Measurements from ENCODE around the gene BANF2. TPM values are rescaled to one million over a fixed set of nuclear protein-coding genes. Genes with fewer than 3 reads are reported as not detected.

The BANF2 gene
- total and polyA plus RNA-seq, 2 of the 13 experiments (the other 11 are each of a cell fraction or from before 2014, with no cell fraction given): 0.35 TPM; not detected in 1

- TF ChIP-seq FOXC1 (CRISPR knock-in tag; IDR thresholded peaks at IDR 0.05; ENCODE audit: borderline replicate concordance): peak; percentile 87
- TF ChIP-seq RXRB (CRISPR knock-in tag; IDR thresholded peaks at IDR 0.05; ENCODE audit: borderline replicate concordance): peak; percentile 98
- no peak; the same call in 1 of the 2 replicates for TF ChIP-seq ZFP37 (CRISPR knock-in tag; IDR thresholded peaks at IDR 0.05; ENCODE audit: borderline replicate concordance)
- TF ChIP-seq ATM (IDR thresholded peaks at IDR 0.05; ENCODE audit: borderline replicate concordance): no peak
- TF ChIP-seq, protein P1, sequence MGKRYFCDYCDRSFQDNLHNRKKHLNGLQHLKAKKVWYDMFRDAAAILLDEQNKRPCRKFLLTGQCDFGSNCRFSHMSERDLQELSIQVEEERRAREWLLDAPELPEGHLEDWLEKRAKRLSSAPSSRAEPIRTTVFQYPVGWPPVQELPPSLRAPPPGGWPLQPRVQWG (CRISPR knock-in tag; IDR thresholded peaks at IDR 0.05; ENCODE audit: borderline replicate concordance, low read depth): no peak
- TF ChIP-seq POLR2AphosphoS5 (IDR thresholded peaks at IDR 0.05; ENCODE audit: low read depth, low read length): peak; percentile 38; the same call in 1 of the 2 replicates
- TF ChIP-seq GMEB2 (CRISPR knock-in tag; IDR thresholded peaks at IDR 0.05; ENCODE audit: low read depth): no peak
- peak; percentile 69; the same call in 1 of the 2 replicates for TF ChIP-seq ZZZ3 (CRISPR knock-in tag; IDR thresholded peaks at IDR 0.05; ENCODE audit: borderline replicate concordance)
- no peak for TF ChIP-seq GZF1 (CRISPR knock-in tag; IDR thresholded peaks at IDR 0.05)
- TF ChIP-seq HDAC2 (CRISPR knock-in tag; IDR thresholded peaks at IDR 0.05): peak; percentile 100
- TF ChIP-seq FOXK2 (IDR thresholded peaks at IDR 0.05): peak; percentile 73; the same call in 1 of the 2 replicates
- 0 out of 2 replicates have a peak, but pooled peaks have one; percentile 13 for TF ChIP-seq ZKSCAN5 (CRISPR knock-in tag; IDR thresholded peaks at IDR 0.05)
- TF ChIP-seq ZNF724P (CRISPR knock-in tag; IDR thresholded peaks at IDR 0.05; ENCODE audit: borderline replicate concordance): peak; percentile 94; the same call in 1 of the 2 replicates
- TF ChIP-seq CCAR2 (optimal IDR thresholded peaks at IDR 0.05; ENCODE audit: low read depth, low read length): peak; percentile 50
- peak; percentile 74; the same call in 1 of the 2 replicates for TF ChIP-seq BRF2 (CRISPR knock-in tag; IDR thresholded peaks at IDR 0.05)
- no peak for TF ChIP-seq ZNF550 (CRISPR knock-in tag; IDR thresholded peaks at IDR 0.05; ENCODE audit: borderline replicate concordance)
- TF ChIP-seq SALL1 (CRISPR knock-in tag; IDR thresholded peaks at IDR 0.05): peak; percentile 98
- TF ChIP-seq STAT5B (CRISPR knock-in tag; IDR thresholded peaks at IDR 0.05): 0 out of 2 replicates have a peak, but pooled peaks have one; percentile 46
- peak; percentile 0; the same call in 1 of the 2 replicates for TF ChIP-seq ZNF280B (CRISPR knock-in tag; IDR thresholded peaks at IDR 0.05; ENCODE audit: borderline replicate concordance)
- TF ChIP-seq NR2F2 (IDR thresholded peaks at IDR 0.05; ENCODE audit: borderline replicate concordance, low read depth): peak; percentile 90
- TF ChIP-seq ATAD3A (CRISPR knock-in tag; IDR thresholded peaks at IDR 0.05): no peak
These were observed 15.5 kb upstream of the BANF2 start (continued) for GRCh38 chr20:17684077-17684888.

Measured in HepG2 (cell line).